Right kidney (tissue), 1 donor: Measurements from ENCODE around the gene EME2.

Experiments
- DNase-seq: peaks from one replicate; pipeline ENCODE4 v3.0.0-alpha.2; 2016

The EME2 gene

DNA sequence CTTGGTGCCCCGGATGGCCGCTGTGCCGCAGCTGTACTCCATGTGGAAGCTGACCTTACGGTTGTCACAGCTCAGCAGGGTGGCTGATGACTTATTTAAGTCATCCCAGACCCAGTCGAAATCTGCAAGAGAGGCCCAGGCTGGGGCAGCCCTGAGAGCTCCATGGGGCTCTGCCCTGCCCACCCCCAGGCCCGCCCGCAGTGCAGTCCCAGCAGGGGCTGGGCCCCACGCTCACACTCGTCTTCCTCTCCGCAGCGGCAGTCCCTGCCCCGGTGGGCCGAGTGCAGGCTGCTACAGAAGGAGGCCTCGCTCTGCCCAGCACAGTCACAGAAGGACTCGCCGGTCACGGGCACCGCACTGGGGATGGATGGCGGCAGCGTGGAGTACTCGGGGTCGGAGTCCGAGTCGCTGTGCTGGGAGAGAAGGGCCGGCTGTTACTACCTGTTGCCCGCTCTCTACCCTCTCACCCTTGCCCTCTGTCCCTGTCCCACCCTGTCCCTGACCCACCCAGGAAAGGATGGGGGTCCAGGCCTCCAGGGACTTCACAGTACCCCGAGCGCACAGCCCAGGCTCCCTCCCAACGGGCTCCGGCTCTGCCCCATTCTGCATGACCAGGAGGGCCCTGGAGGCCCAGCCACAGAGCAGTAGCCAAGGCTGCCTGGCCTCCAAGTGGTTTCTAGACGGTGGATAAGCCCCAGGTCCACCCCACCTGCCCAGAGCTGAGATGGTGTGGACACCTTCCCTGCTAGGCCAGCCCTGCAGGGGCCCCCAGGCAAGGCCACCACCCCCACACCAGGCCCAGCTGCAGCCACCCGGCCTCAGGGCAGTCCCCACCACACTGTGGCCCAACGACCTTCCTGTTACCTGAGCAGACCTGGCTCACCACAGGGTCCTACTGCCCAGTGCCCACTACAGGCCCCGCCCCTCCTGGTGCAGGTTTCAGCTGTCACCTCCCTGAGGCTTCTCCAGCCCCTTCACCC lies 5.9 kb downstream of the EME2 start:
- no peak for DNase-seq

GRCh38 chr16:1779234-1779701 lies 6.7 kb downstream of the EME2 start:
- no peak for DNase-seq

GRCh38 chr16:1779741-1780676 lies 7.4 kb downstream of the EME2 start:
- DNase-seq = no peak

DNA sequence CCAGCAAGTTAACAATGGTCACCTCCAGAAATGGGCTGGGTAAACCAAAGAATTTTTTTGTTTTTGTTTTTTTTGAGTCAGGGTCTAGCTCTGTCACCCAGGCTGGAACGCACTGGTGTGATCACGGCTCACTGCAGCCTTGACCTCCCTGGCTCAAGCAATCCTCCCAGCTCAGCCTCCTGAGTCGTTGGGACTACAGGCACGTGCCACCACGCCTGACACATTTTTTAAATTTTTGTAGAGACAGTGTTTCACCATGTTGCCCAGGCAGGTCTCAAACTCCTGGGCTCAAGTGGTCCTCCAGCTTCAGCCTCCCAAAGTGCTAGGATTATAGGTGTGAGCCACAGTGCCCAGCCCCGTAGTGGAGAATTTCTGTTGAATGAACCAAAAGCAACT lies 8.1 kb downstream of the EME2 start:
- no peak for DNase-seq

GRCh38 chr16:1781254-1781653 lies 8.6 kb downstream of the EME2 start:
- DNase-seq = no peak

DNA sequence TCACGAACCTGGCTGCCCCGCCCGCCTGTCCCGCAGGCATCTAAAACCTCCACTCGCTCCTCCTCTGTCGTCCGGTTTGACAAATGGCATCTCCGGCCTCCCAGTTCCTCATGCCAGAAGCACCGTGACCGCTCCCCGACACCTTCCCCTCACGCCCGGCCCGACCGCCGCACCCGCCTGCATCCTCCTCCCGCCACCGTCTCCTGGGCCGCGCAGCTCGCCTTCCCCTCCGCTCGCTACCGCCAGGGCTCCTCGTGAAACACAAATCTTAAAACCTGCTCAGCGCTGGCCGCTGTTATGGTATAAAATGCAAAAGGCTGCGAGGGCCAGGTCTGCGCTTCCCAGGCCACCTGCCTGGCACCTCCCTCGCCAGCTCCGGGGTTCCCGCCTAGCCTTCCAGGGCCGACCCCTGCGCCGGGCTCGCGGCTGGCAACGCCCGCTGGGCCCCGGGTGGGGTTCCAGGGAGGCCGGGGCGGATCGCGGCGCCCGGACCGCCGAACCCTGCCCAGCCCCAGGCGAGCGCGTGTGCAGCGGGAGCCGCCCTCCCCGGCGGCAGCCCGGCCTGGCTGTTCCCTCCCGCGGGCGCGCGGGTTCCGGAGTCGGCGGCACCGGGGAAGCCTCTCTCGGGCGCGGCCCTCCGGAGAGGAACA lies 9.3 kb downstream of the EME2 start:
- DNase-seq = peak; percentile 61

DNA sequence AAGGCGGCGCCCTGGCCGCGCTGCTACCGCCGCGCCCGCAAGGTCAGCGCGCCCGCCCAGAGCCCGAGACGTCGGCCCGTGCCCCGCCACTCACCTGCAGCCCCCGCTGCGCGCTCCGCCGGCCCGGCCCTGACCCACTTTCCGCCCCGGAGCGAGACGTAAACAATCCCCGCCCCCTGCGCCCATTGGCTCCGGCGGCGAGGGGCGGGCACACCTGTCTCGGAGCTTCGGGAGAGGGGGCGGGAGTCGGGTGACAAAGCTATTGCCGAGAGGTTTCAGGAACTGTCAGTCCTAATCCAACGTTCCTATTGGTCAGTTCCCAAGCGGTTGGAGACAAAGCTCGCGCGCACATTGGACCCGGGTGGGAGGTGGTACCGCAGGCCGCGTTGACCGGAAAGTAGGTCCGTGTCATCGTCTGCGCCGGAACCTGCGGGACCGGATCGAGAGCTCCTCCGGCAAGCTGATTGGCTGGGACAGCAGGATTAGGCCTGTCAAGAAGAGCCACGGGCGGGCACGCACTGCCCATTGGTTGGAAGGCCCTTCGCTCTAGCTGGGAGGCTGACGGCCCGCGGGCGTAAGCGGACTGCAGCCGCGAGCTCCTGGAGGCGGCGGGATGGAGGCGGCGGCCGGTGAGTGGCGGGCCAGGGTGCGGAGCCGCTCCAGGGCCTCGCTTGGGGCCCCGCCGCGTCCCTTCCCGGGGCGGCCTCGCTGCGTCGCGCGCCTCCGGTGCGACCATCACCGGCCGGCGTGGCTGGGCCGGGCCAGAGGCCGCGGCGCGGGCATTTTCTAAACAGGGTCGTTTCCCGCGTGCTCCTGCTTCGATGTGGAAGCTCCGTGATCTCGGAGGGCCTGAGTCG lies 10.0 kb downstream of the EME2 start, which contains the start of the genes NUBP2 and SPSB3:
Gene NUBP2, plus strand, starts transcription at position 553 of the 857 bp plus-strand sequence. Its CDS starts 61 bp downstream, at position 614.
Gene SPSB3, minus strand, starts transcription at position 164 of the 857 bp plus-strand sequence. CDS start 1,088 bp downstream, outside the sequence.
- peak; percentile 81 for DNase-seq

GRCh38 chr16:1784977-1785845 lies 12.6 kb downstream of the EME2 start:
- DNase-seq = no peak

GRCh38 chr16:1785846-1786170 lies 13.2 kb downstream of the EME2 start:
- DNase-seq = no peak

- no peak for DNase-seq
Measured at GRCh38 chr16:1786242-1787055, 13.8 kb downstream of the EME2 start.

DNA sequence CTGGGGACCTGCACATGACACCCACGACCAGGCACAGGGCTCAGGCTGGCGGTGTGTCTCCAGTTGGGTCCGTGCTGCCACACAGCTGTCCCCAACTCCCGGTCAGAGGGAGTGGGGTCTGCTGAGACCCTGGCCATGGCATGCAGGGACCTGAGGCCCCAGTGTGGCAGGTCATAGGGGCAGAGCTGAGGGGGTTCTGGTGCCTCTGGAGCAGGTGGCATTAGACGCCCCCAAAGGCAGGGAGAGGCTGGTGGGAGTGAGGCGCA lies 14.4 kb downstream of the EME2 start:
- no peak for DNase-seq

DNA sequence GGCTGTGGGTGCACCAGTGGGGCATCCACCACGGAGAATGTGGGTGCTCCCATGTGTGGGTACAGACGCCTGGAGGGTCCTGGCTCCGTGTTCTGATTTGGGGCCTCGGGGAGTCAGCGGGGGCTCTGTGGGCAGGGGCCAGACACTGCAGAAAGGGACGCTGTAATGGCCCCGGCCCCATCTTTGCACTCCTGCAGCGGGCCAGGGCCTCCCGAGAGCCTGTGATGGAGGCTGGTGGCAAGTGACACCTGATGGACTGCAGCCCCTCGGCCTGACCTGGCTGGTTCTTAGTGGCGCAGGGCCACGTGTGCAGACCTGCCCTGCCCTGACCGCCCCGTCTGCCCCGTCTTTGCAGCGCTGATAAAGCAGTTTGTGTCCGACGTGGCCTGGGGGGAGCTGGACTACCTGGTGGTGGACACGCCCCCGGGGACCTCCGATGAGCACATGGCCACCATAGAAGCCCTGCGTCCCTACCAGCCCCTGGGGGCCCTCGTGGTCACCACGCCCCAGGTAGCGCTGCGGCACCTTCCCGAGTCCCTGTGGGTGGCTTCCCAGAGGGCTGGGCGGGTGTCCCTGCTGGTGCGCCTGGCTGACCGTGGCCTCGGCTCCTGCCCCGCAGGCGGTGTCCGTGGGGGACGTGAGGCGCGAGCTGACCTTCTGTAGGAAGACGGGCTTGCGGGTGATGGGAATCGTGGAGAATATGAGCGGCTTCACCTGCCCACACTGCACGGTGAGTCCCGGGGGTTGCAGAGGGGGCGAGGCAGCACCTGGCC lies 14.9 kb downstream of the EME2 start:
- no peak for DNase-seq

GRCh38 chr16:1788095-1788707 lies 15.6 kb downstream of the EME2 start:
- DNase-seq = no peak

DNA sequence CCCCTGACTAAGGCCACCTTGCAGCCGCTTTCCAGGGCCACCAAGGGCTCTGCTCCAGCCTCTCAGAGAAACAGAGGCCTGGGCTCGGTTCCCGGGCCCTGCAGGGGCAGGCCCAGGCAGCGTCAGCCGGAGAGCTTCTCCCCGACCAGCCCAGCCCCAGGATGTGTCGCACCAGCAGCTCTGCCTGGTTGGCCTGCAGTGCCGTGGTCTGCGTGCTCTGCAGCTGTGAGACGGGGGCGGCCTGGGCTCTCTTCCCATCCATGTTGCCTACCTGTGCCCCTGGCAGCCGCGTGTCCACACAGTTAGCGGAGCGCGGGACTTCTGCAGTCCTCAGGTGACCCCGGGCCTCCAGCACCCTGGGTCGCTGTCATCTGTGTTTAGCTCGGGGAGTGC lies 16.1 kb downstream of the EME2 start:
- no peak for DNase-seq

GRCh38 chr16:1789643-1790045 lies 17.0 kb downstream of the EME2 start:
- DNase-seq = no peak

GRCh38 chr16:1790261-1790610 lies 17.6 kb downstream of the EME2 start:
- DNase-seq = no peak

GRCh38 chr16:1790611-1791255 lies 18.1 kb downstream of the EME2 start:
- DNase-seq = no peak
